SK-N-SH treated with all-trans-retinoic acid at 6 μM for 48 hours (cell line): ENCODE results near the gene CDON.

Experiments
- ATAC-seq: fragments of 200-7000 bp; cut with Tn5 transposase; 3 replicates; pipeline ENCODE4 v1.9.1; 2020; ENCODE audit warnings: mild to moderate bottlenecking, moderate library complexity
- ARNTL ChIP-seq: fragments of 450-650 bp; formaldehyde crosslinking; IDR thresholded peaks from 2 replicates; pipeline ENCODE4 v1.5.0; 2020; ENCODE audit warnings: low read depth, mild to moderate bottlenecking, moderate library complexity, borderline replicate concordance
- BACH2 ChIP-seq: fragments of 250-450 bp; sonication (Bioruptor Pico); IDR thresholded peaks from 2 replicates; pipeline ENCODE4 v1.9.0; 2021; ENCODE audit warnings: mild to moderate bottlenecking, borderline replicate concordance
- CSDC2 ChIP-seq: fragments of 250-450 bp; sonication (Bioruptor Pico); IDR thresholded peaks from 2 replicates; pipeline ENCODE4 v1.5.0; 2020; ENCODE audit warnings: mild to moderate bottlenecking, moderate library complexity
- CSRNP3 ChIP-seq: fragments of 250-450 bp; sonication (Bioruptor Pico); IDR thresholded peaks from 2 replicates; pipeline ENCODE4 v1.5.1; 2021; ENCODE audit warnings: mild to moderate bottlenecking, moderate library complexity
- ESRRG ChIP-seq: fragments of 250-450 bp; sonication (Bioruptor Pico); IDR thresholded peaks from 2 replicates; pipeline ENCODE4 v1.6.1; 2021; ENCODE audit warnings: mild to moderate bottlenecking
- GLIS3 ChIP-seq: fragments of 250-450 bp; sonication (Bioruptor Pico); IDR thresholded peaks from 2 replicates; pipeline ENCODE4 v1.5.0; 2020; ENCODE audit warnings: mild to moderate bottlenecking, moderate library complexity
- ISL1 ChIP-seq: fragments of 250-450 bp; sonication (Bioruptor Pico); IDR thresholded peaks from 2 replicates; pipeline ENCODE4 v2.1.2; 2022; ENCODE audit warnings: mild to moderate bottlenecking, moderate library complexity
- OSR1 ChIP-seq: fragments of 250-450 bp; sonication (Bioruptor Pico); IDR thresholded peaks from 2 replicates; pipeline ENCODE4 v1.8.0; 2022; ENCODE audit warnings: moderate library complexity, mild to moderate bottlenecking, inconsistent platforms
- PATZ1 ChIP-seq: fragments of 250-450 bp; sonication (Bioruptor Pico); IDR thresholded peaks from 2 replicates; pipeline ENCODE4 v1.8.0; 2020; ENCODE audit warnings: mild to moderate bottlenecking, moderate library complexity, borderline replicate concordance
- POU6F1 ChIP-seq: fragments of 250-450 bp; sonication (Bioruptor Pico); IDR thresholded peaks from 2 replicates; pipeline ENCODE4 v1.8.0; 2021; ENCODE audit warnings: low read depth, mild to moderate bottlenecking, moderate library complexity, borderline replicate concordance
- PPARA ChIP-seq: fragments of 250-450 bp; sonication (Bioruptor Pico); IDR thresholded peaks from 2 replicates; pipeline ENCODE4 v1.5.0; 2020; ENCODE audit warnings: mild to moderate bottlenecking, borderline replicate concordance
- RARB ChIP-seq: fragments of 250-450 bp; sonication (Bioruptor Pico); IDR thresholded peaks from 2 replicates; pipeline ENCODE4 v1.8.0; 2021; ENCODE audit warnings: mild to moderate bottlenecking, moderate library complexity
- SNAI2 ChIP-seq: fragments of 250-450 bp; sonication (Bioruptor Pico); IDR thresholded peaks from 2 replicates; pipeline ENCODE4 v1.5.0; 2020; ENCODE audit warnings: mild to moderate bottlenecking, moderate library complexity
- TCF4 ChIP-seq: fragments of 250-450 bp; sonication (Bioruptor Pico); IDR thresholded peaks from 2 replicates; pipeline ENCODE4 v1.8.0; 2021; ENCODE audit warnings: mild to moderate bottlenecking, moderate library complexity, borderline replicate concordance
- TOX ChIP-seq: fragments of 250-450 bp; sonication (Bioruptor Pico); IDR thresholded peaks from 2 replicates; pipeline ENCODE4 v1.8.0; 2021; ENCODE audit warnings: mild to moderate bottlenecking, moderate library complexity, borderline replicate concordance
- TSHZ2 ChIP-seq: fragments of 250-450 bp; sonication (Bioruptor Pico); IDR thresholded peaks from 2 replicates; pipeline ENCODE4 v1.5.0; 2020; ENCODE audit warnings: mild to moderate bottlenecking, moderate library complexity
- ZC3H10 ChIP-seq: fragments of 250-450 bp; sonication (Bioruptor Pico); IDR thresholded peaks from 2 replicates; pipeline ENCODE4 v1.5.1; 2021; ENCODE audit warnings: mild to moderate bottlenecking, moderate library complexity
- ZFP3 ChIP-seq: fragments of 250-450 bp; sonication (Bioruptor Pico); IDR thresholded peaks from 2 replicates; pipeline ENCODE4 v1.5.0; 2020; ENCODE audit warnings: mild to moderate bottlenecking, moderate library complexity
- ZFP30 ChIP-seq: fragments of 450-650 bp; formaldehyde crosslinking; IDR thresholded peaks from 2 replicates; pipeline ENCODE4 v1.5.0; 2022; ENCODE audit warnings: mild to moderate bottlenecking, moderate library complexity
- ZNF565 ChIP-seq: fragments of 450-650 bp; formaldehyde crosslinking; conservative IDR thresholded peaks from 2 replicates; pipeline ENCODE4 v1.5.0; 2020; ENCODE audit warnings: low read depth, mild to moderate bottlenecking, moderate library complexity
- ZNF70 ChIP-seq: fragments of 450-650 bp; formaldehyde crosslinking; IDR thresholded peaks from 2 replicates; pipeline ENCODE4 v1.5.0; 2020; ENCODE audit warnings: mild to moderate bottlenecking, moderate library complexity
- ZNF8 ChIP-seq: fragments of 450-650 bp; formaldehyde crosslinking; IDR thresholded peaks from 2 replicates; pipeline ENCODE4 v1.5.0; 2020; ENCODE audit warnings: mild to moderate bottlenecking, moderate library complexity

The CDON gene

GRCh38 chr11:125960771-125961170, 101.9 kb downstream of the CDON start:
- TF ChIP-seq TOX (no peak), ZNF565 (CRISPR knock-in tag) (no peak), ARNTL (no peak), ZFP30 (CRISPR knock-in tag) (no peak), ISL1 (no peak), RARB (CRISPR knock-in tag) (no peak), ESRRG (no peak), CSDC2 (CRISPR knock-in tag) (no peak)
- ATAC-seq = no peak

- no peak for ATAC-seq
- no peak for TF ChIP-seq SNAI2 (CRISPR knock-in tag)
- no peak for TF ChIP-seq ZNF70
Measured at GRCh38 chr11:125959931-125960330, 102.7 kb downstream of the CDON start.

- TF ChIP-seq TSHZ2 (CRISPR knock-in tag) (no peak), RARB (CRISPR knock-in tag) (no peak), CSDC2 (CRISPR knock-in tag) (no peak), ZC3H10 (CRISPR knock-in tag) (no peak), TOX (no peak), TCF4 (CRISPR knock-in tag) (no peak), PATZ1 (no peak), ZFP30 (CRISPR knock-in tag) (no peak), GLIS3 (CRISPR knock-in tag) (no peak), OSR1 (no peak), ZNF8 (CRISPR knock-in tag) (no peak), ZNF565 (CRISPR knock-in tag) (no peak), ISL1 (no peak)
- no peak for ATAC-seq
Measured at GRCh38 chr11:125959511-125959910, 103.2 kb downstream of the CDON start.

- no peak for TF ChIP-seq ZNF565 (CRISPR knock-in tag)
- TF ChIP-seq, all 23 proteins: peak for 0
- ATAC-seq = no peak
Measured at GRCh38 chr11:125958872-125959400, 103.7 kb downstream of the CDON start.

GRCh38 chr11:125957618-125958332, 104.9 kb downstream of the CDON start:
- TF ChIP-seq ZC3H10 (CRISPR knock-in tag) = no peak
- TF ChIP-seq ARNTL = no peak
- TF ChIP-seq BACH2 (CRISPR knock-in tag) = no peak
- no peak for TF ChIP-seq ZNF70
- ATAC-seq = no peak

GRCh38 chr11:125956391-125957134, 106.1 kb downstream of the CDON start:
- no peak for ATAC-seq
- no peak for TF ChIP-seq ZNF8 (CRISPR knock-in tag)
- no peak for TF ChIP-seq ZFP3 (CRISPR knock-in tag)

- ATAC-seq = no peak
- no peak for TF ChIP-seq ESRRG
- TF ChIP-seq ZNF70 = no peak
- TF ChIP-seq POU6F1 = no peak
- no peak for TF ChIP-seq ISL1
- TF ChIP-seq TCF4 (CRISPR knock-in tag) = no peak
- TF ChIP-seq ZFP3 (CRISPR knock-in tag) = no peak
- no peak for TF ChIP-seq GLIS3 (CRISPR knock-in tag)
- no peak for TF ChIP-seq CSDC2 (CRISPR knock-in tag)
- no peak for TF ChIP-seq OSR1
- TF ChIP-seq ZNF8 (CRISPR knock-in tag) = no peak
- TF ChIP-seq CSRNP3 (CRISPR knock-in tag) = no peak
- TF ChIP-seq BACH2 (CRISPR knock-in tag) = no peak
- no peak for TF ChIP-seq ZFP30 (CRISPR knock-in tag)
- no peak for TF ChIP-seq PPARA
Measured at GRCh38 chr11:125955856-125956255, 106.8 kb downstream of the CDON start.
